Testis (tissue), 2 donors: ENCODE data around the gene CUL7.

Source experiments
- CTCF ChIP-seq, 3 experiments: fragments of 450-650 bp in 2 of 3; fragments of 200-600 bp in 1 of 3; sonication (generic) in 1 of 3; IDR thresholded peaks; one replicate each; pipeline ENCODE4 v1.5.1; 2016 to 2019; ENCODE audit warnings: antibody characterized with exemption in 3 of 3, mild to moderate bottlenecking in 2 of 3, moderate library complexity in 1 of 3
- POLR2A ChIP-seq: fragments of 450-650 bp; IDR thresholded peaks from one replicate; pipeline ENCODE4 v1.6.1; 2017; ENCODE audit warnings: antibody characterized with exemption, mild to moderate bottlenecking, moderate library complexity

DNA sequence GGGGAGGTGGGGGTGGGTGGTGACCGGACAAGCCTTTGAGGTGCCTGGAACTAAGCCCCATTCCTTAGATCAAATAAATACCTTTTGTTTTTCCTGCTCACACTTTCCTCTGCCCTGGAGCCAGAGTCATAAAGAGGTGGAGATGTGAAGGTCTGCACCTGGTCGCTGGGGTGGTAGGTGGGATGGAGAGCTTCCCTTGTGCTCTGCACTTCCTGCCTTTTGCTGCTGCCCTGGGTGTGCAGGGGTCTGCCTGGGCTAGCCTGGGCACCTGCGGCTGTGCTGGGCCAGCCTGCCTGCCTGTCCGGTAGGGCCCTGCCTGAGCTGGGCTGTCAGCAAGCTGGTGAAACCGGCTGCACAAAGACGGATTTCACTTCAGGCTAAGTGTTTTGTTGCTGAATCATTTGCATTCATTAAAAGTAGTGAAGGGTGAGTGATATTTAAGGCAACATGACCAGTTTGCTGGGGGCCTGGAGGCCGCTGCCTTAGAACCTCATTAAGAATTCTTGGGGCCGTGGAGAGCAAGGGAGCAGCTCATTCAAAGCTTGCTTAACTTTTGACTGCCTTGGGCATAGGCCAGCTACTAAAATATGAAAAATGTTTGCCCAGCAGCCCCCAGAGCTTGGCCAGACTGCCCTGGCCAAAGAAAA, 42.9 kb upstream of the CUL7 start:
- TF ChIP-seq POLR2A (no peak), CTCF (IDR thresholded peaks at IDR 0.05) (no peak)
